NT2/D1 (cell line): ENCODE results near the gene MRPL49.

Source experiments
- SUZ12 ChIP-seq: IDR thresholded peaks from 2 replicates; pipeline ENCODE4 v1.6.1; 2011; ENCODE audit not compliant: insufficient read length, insufficient read depth; ENCODE audit errors: extremely low read depth
- YY1 ChIP-seq: IDR thresholded peaks from 2 replicates; pipeline ENCODE4 v1.6.1; 2011; ENCODE audit not compliant: insufficient read length, insufficient read depth
- ZNF274 ChIP-seq: IDR thresholded peaks from 2 replicates; pipeline ENCODE4 v1.6.1; 2011; ENCODE audit warnings: mild to moderate bottlenecking, low read depth, low read length

GRCh38 chr11:65132988-65133700, 11.0 kb downstream of the MRPL49 start:
- TF ChIP-seq ZNF274 (no peak), YY1 (no peak), SUZ12 (no peak)
